HS-27A (cell line): ENCODE results near the gene GPR119.
A peak's percentile ranks its signal among the peaks of the same experiment; 100 is the strongest.
"Not testable (repeated sequence)": the region's sequence is repeated elsewhere in the genome, so short reads cannot be mapped to it uniquely, and the experiment has no call there.

Experiments used
- DNase-seq: peaks from one replicate; pipeline ENCODE4 v3.0.0-alpha.2; 2012; ENCODE audit warnings: low read depth, missing footprints

GPR119 gene

GRCh38 chrX:130339408-130340222, 45.9 kb downstream of the GPR119 start, which contains the start of gene SLC25A14:
Gene SLC25A14, plus strand, starts transcription at chrX:130339919. Its CDS starts 360 bp downstream, at chrX:130340279.
- DNase-seq, result peak; percentile 31

GRCh38 chrX:130338869-130339268, 46.6 kb downstream of the GPR119 start:
- DNase-seq, result not testable (repeated sequence)

- no peak for DNase-seq
These were observed 48.9 kb downstream of the GPR119 start for GRCh38 chrX:130336531-130336930.
